ENCODE data around the gene SLC41A3. TPM values are rescaled to one million over a fixed set of nuclear protein-coding genes. Genes with fewer than 3 reads are reported as not detected.

SLC41A3 gene
- total and polyA plus RNA-seq, 2 donors (not counting 1 experiment from before 2014, with no cell fraction given) = 49.4 to 52.8 TPM

- Histone ChIP-seq H3K4me3 (replicated peaks in 1 of 4; ENCODE audit: control extremely low read depth in 1 of 4, insufficient read depth in 1 of 4, low read depth in 3 of 4, low read length in 4 of 4) (no peak overlapping the region), H2AFZ (ENCODE audit: low read length) (no peak overlapping the region), H3K9me3 (ENCODE audit: control insufficient read depth, insufficient read depth, low read depth, low read length) (no peaks in the 10 kb centered on the region), H3K27ac (ENCODE audit: insufficient read depth, low read length) (no peak overlapping the region), H3K79me2 (ENCODE audit: control insufficient read depth, insufficient read depth, low read length) (no peaks in the 10 kb centered on the region), H3K9ac (ENCODE audit: insufficient read depth, low read length) (no peak overlapping the region), H3K4me2 (ENCODE audit: extremely low read depth, insufficient read depth, low read length) (no peak overlapping the region), H4K20me1 (ENCODE audit: control insufficient read depth, extremely low read depth, insufficient read depth, low read length) (no peaks in the 10 kb centered on the region), H3K4me1 (ENCODE audit: control insufficient read depth, extremely low read depth, insufficient read depth, low read length) (no peaks in the 10 kb centered on the region), H3K36me3 (ENCODE audit: control insufficient read depth, insufficient read depth, low read length) (no peaks in the 10 kb centered on the region), H3K27me3 (ENCODE audit: control insufficient read depth, insufficient read depth, low read length) (no peaks in the 10 kb centered on the region)
- TF ChIP-seq EZH2 (IDR thresholded peaks at IDR 0.05; ENCODE audit: low read length, missing control alignments) (no peak), CTCF (conservative IDR thresholded peaks at IDR 0.05 in 1 of 2, IDR thresholded peaks at IDR 0.05 in 1 of 2; ENCODE audit: low read depth in 1 of 2, low read length in 2 of 2) (no peak)
- no peak for DNase-seq (ENCODE audit: low read depth in 2 of 2)
Measured at GRCh38 chr3:126057936-126058335, 26.0 kb downstream of the SLC41A3 start.

GRCh38 chr3:126057501-126057819, 26.5 kb downstream of the SLC41A3 start:
- DNase-seq (ENCODE audit: low read depth in 2 of 2) = no peak
- TF ChIP-seq CTCF (conservative IDR thresholded peaks at IDR 0.05 in 1 of 2, IDR thresholded peaks at IDR 0.05 in 1 of 2; ENCODE audit: low read depth in 1 of 2, low read length in 2 of 2) = no peak
- no peak for TF ChIP-seq EZH2 (IDR thresholded peaks at IDR 0.05; ENCODE audit: low read length, missing control alignments)
- no peak overlapping the region for H3K4me3 ChIP-seq (replicated peaks in 1 of 4; ENCODE audit: control extremely low read depth in 1 of 4, insufficient read depth in 1 of 4, low read depth in 3 of 4, low read length in 4 of 4)
- H3K27me3 ChIP-seq (ENCODE audit: control insufficient read depth, insufficient read depth, low read length) = no peaks in the 10 kb centered on the region
- no peak overlapping the region for H2AFZ ChIP-seq (ENCODE audit: low read length)
- no peaks in the 10 kb centered on the region for H3K9me3 ChIP-seq (ENCODE audit: control insufficient read depth, insufficient read depth, low read depth, low read length)
- no peaks in the 10 kb centered on the region for H3K4me1 ChIP-seq (ENCODE audit: control insufficient read depth, extremely low read depth, insufficient read depth, low read length)
- no peak overlapping the region for H3K9ac ChIP-seq (ENCODE audit: insufficient read depth, low read length)
- H3K27ac ChIP-seq (ENCODE audit: insufficient read depth, low read length) = no peak overlapping the region
- H3K4me2 ChIP-seq (ENCODE audit: extremely low read depth, insufficient read depth, low read length) = no peak overlapping the region
- H3K36me3 ChIP-seq (ENCODE audit: control insufficient read depth, insufficient read depth, low read length) = no peaks in the 10 kb centered on the region
- H3K79me2 ChIP-seq (ENCODE audit: control insufficient read depth, insufficient read depth, low read length) = no peaks in the 10 kb centered on the region
- no peaks in the 10 kb centered on the region for H4K20me1 ChIP-seq (ENCODE audit: control insufficient read depth, extremely low read depth, insufficient read depth, low read length)

- H3K4me2 ChIP-seq (ENCODE audit: extremely low read depth, insufficient read depth, low read length) = no peak overlapping the region
- no peak overlapping the region for H3K9ac ChIP-seq (ENCODE audit: insufficient read depth, low read length)
- no peak overlapping the region for H2AFZ ChIP-seq (ENCODE audit: low read length)
Measured at GRCh38 chr3:126056681-126057500, 27.0 kb downstream of the SLC41A3 start.

More at GRCh38 chr3:126056681-126057500, 27.0 kb downstream of the SLC41A3 start:
- Histone ChIP-seq H3K4me3 (replicated peaks in 1 of 4; ENCODE audit: control extremely low read depth in 1 of 4, insufficient read depth in 1 of 4, low read depth in 3 of 4, low read length in 4 of 4) (no peak overlapping the region), H3K27ac (ENCODE audit: insufficient read depth, low read length) (no peak overlapping the region), H4K20me1 (ENCODE audit: control insufficient read depth, extremely low read depth, insufficient read depth, low read length) (no peaks in the 10 kb centered on the region), H3K4me1 (ENCODE audit: control insufficient read depth, extremely low read depth, insufficient read depth, low read length) (no peaks in the 10 kb centered on the region), H3K27me3 (ENCODE audit: control insufficient read depth, insufficient read depth, low read length) (no peaks in the 10 kb centered on the region), H3K9me3 (ENCODE audit: control insufficient read depth, insufficient read depth, low read depth, low read length) (no peaks in the 10 kb centered on the region), H3K36me3 (ENCODE audit: control insufficient read depth, insufficient read depth, low read length) (no peaks in the 10 kb centered on the region), H3K79me2 (ENCODE audit: control insufficient read depth, insufficient read depth, low read length) (no peaks in the 10 kb centered on the region)
- peak in 1 of 2 donors; percentile 47 for DNase-seq (ENCODE audit: low read depth in 2 of 2)
- TF ChIP-seq EZH2 (IDR thresholded peaks at IDR 0.05; ENCODE audit: low read length, missing control alignments) (no peak), CTCF (conservative IDR thresholded peaks at IDR 0.05 in 1 of 2, IDR thresholded peaks at IDR 0.05 in 1 of 2; ENCODE audit: low read depth in 1 of 2, low read length in 2 of 2) (no peak)
